NCI-H1417 (cell line): ENCODE results near the gene MICALL1.

Source experiments
- DNase-seq, 3 experiments: peaks; one replicate each; lab custom pipeline; 2025; lab: John Stamatoyannopoulos, UW

MICALL1 gene

DNA sequence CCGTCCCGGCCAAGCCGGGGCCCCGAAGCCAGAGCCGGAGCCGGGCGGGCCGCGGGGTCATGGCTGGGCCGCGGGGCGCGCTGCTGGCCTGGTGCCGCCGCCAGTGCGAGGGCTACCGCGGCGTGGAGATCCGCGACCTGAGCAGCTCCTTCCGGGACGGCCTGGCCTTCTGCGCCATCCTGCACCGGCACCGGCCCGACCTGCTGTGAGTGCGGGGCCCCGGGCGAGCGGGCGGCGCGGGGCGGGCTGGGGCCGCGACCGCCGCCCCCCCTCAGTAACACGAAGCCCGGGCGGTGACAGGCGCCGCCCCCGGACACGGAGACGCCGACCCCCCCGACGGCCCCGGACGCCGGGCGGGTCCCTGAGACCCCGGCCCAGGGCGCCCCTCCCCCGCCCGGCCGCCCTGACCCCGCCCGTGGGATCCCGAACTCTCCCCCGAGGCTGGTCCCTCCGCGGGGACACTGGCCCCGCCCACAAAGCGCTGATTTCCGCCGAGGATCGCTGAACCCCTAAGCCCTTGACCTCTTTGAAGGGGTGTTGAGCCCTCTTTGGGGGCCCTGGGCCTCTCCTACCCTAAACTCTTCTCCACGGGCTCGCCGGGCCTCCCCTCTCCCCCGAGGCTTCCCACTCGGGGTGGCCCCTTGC, 389 bp downstream of the MICALL1 start:
- no peak for DNase-seq

DNA sequence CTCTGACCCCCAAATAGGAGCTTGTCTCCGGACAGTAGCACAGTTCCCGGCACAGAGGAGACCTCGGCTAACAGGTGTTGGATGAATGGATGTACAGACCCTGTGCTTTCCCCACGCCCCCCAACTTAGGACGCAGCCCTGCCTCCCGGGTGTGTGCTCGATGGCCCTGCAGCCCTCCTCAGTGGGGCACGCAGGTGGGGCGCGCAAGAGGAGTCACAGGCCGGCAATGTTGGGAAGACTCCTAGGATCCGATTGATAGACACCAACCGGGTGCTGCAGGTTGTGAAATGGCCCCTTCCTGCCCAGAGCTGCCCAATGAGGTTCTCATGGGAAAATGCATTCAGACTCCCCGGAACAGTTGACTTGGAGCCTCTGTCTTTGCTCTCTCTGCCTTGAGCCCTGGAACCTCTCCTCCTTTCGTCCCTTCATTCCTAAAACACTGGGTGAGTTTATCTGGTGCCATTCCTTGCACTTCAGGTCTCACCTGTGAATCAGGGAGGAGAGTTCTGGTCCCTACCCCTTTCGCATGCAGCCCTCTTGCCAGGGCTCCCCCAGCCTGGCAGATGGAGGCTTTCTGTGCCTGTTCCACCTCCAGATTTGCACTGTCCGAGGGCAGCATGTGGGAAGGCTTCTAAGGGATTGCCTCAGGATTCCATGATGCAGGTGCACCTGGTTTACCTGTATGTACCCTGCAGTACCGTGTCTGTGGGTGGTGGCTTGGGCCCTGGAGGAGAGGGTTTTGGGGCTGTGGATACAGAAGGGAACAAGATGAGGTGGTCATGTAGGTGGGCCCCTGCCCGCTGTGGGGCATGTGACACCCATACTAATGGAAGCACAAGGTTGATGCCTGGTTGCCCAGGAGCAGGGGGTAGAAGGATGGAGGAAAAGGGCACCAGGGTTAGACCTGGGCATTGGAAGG, 1.2 kb downstream of the MICALL1 start:
- no peak for DNase-seq

DNA sequence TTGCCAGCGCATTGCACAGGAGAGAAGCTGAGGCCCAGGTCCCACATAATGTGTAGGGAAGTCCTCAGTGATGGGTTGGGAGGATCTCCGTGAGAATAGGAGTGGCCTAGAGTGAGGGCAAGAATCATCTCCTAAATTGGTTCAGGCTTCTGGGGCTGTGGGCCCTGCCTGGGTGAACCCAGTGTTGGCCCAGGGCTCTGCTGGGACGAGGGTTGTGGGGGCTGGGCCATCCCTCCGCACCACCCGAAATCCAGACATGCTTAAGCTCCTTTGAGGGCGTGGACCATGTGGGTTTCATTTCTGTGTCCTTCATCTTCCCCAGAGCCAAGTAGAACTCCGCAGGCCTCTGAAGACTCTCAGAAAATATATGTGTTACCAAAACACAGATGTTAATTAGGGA, 3.7 kb downstream of the MICALL1 start:
- no peak for DNase-seq

DNA sequence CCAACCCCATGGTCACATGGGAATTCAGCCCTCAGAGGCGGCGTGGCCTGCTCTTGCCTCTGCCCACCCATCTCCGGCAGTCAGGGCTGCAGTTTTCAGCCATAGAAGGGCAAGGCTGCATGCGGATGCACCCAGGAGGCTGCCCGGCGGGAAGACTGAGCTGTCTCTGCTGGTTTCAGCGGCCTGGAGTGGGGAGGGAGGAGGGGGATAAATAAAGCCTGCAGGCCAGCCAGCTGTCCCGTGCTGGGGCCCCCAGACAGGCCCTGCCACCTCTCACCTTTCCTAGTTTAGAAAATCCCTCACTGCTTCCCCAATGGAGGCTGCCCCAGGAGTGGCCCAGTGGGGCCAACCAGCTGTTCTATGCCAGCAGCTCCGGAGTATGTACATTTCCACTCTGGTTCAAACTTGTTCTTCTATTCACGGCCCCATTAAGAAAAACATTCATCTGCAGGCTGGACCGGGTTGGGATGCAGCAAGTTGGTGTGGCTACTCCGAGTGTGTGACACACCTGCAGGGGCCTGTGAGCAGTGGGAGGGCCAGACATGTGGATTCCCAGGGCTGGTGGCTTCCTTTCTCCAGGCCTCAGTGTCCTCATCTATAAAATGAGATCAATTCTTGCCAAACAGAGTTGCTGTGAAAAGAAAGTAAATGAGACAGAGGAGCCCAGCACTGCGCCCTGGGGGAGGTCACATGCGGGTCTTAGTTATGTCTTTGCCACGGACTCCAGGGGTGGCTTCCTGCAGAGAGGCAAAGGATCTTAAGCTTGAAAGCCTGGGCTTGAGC, 5.0 kb downstream of the MICALL1 start:
- DNase-seq: no peak

DNA sequence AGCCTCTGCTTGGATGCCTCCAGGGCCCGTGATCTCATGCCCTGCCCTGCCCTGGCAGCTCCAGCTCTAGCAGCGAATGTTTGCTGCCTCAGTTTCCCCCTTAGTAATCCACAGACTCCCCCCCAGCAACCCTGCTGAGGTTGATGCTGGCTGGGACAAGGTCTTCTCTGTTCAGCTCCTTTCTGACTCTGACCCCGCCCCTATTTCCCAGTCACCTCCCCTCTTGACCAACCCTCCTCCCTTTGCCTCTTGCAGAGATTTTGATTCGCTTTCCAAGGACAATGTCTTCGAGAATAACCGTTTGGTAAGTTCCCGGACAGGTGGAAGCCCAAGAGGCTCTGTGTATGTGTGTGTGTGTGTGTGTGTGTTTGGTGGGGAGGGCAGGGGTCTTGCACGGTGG, 5.6 kb downstream of the MICALL1 start:
- no peak for DNase-seq

DNA sequence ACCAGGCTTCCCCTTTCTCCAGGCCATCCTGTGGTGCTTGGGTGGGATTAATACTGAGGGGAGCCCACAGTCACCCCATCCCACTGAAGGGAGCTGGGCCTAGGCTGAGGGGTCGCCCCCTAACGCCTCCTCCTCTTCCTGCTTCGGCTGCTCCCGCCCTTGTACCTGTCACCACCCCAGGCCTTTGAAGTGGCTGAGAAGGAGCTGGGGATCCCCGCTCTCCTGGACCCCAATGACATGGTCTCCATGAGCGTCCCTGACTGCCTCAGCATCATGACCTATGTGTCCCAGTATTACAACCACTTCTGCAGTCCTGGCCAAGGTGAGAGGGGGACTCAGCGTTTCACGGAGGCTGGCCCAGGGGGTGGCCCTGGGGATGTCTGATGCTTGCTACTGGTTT, 6.1 kb downstream of the MICALL1 start:
- DNase-seq: no peak

DNA sequence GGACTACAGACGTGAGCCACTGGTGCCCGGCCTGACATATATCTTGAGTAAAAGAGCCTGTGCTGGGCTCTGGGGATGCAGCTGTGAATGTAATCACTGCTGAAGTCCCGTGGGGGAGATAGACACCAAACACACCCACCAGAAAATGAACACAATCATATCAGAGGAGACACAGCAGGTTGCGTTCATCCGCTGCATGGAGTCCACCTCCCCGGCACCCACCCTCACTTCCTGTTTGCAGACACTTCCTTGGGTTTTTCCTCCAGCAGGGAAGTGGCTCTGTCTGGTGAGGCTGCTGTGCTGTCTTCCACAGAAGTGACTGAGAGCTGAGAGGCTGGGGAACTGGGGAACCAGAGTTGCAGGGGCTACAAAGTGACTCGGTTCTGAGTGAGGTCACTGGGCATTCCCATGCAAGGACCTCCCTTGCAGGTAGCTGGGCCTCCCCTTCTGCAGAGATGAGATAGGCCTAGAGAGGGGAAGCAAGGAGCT, 7.2 kb downstream of the MICALL1 start:
- DNase-seq: no peak

DNA sequence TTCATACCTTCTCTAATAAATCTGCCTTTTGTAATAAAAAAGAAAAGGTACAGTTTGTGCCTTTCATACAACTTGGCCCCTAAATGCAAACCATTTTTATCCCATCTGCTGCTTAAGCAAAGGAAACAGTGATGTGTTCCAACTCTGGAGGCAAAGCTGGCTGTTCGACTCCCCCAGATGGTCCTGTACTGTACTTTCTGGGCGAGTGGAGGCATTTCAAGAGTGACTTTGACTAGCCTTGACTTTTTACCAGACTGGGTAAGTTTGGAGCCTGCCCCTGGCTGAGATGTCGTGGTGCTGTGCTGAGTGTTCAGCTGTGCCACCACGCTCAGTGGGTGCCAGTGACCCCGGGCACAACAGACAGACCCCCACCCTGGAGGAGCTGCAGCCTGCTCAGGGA, 10.2 kb downstream of the MICALL1 start:
- DNase-seq: no peak

DNA sequence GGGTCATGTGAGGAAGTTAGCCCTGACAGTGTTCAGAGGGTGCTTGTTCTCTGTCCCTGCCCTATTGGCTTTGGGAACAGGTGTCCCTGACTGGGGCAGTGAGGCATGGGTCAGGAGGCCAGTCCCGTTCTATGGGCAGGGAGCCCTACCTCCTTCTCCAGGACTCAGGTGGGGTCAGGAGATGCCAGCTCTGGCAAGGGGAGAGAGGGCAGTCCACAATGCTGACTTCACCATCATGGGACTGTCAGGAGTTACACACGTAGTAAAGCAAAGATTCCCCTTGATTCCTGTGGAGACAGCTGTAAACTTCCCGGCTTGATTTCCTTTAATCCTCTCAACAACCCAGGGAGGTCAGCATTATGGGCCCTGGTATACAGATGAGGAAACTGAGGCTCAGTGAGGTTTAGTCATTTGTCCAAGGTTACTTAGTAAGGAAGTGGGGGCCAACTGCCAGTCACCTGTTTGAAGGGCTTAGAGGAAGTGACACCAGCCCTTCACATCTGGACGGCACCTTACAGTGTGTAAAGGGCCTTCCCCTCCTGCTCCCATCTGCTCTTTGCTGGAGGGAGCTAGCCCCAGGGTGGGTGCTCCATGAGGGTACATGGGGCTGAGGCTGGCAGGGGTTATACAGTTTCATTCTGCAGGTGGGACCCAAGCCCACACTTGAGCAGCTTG, 11.9 kb downstream of the MICALL1 start:
- DNase-seq: no peak

DNA sequence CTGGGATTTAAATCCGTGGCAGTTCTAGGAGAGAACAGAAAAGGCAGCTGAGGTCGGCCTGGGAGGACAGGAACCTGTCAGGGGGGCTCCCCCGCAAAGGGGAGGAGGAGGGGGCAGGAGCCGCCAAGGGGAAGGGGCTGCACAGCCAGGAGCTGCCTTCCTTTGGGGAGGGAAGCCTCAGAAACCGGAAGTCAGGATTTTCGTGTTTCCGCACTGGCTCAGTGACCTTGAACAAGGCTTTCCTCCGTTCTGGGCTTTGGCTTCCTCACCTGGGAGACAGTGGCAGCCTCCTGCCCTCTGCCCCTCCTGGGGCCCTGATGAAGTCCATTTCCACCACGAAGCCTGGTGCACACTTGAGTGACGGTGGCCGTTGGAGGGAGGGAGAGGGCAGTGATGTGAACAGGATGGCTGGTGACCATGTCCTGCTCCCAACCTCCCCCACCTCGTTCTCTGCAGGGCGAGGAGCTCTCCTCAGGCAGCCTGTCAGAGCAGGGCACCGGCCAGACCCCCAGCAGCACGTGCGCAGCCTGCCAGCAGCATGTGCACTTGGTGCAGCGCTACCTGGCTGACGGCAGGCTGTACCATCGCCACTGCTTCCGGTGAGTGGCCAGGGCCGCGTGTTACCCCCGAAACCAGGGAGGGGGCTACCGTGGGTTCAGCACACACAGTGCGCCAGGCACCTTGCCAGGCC, 12.6 kb downstream of the MICALL1 start:
- no peak for DNase-seq

DNA sequence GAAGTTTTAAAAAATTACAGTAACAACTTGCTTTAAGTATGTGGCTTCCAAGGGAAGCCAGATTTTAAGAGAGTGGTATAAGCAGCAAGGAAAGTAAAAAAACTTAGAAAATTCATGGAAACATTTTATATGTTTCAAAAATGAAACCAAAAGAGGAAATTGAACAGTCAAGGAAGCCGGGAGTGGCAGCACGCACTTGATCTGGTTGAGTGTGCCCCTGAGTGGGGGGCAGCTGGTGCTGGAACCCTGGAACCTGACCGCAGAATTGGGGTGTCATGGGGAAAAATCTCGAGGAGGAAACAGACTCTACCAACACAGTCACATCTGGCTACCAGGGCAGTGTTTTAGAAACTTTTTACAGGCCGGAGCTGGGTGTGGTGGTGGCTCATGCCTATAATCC, 14.0 kb downstream of the MICALL1 start:
- DNase-seq: no peak

DNA sequence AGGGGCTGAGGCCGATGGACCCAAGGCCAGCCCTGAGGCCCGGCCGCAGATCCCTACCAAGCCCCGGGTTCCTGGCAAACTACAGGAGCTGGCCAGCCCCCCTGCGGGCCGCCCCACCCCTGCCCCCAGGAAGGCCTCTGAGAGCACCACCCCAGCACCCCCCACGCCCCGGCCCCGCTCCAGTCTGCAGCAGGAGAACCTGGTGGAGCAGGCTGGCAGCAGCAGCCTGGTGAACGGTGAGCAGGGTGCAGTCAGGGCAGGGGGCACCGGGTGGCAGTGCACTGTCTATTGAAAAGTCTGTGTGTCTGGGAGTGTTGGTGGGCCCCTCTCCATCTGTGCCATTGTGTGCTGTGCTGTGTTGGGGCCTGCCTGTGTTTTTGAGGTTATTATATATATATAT, 16.1 kb downstream of the MICALL1 start:
- no peak for DNase-seq

DNA sequence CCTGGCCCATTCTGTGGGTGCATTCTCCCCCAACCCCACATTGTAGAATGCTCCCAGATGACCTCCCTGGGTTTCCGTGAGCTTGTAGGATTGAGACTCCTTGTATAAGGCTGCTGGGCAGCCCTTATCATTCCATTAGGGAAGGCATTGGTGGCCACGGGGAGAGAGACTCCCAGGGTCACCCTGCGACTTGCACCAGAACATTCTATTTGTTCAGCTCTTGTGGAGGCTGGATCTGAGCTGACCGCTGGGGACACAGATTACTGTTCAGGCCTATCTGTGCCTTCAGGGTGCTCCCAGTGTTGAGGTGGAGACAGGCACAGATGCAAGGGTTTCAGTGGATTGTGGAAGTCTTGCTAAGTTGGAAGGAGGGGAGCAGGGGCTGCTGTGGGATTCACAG, 17.8 kb downstream of the MICALL1 start:
- DNase-seq: no peak

DNA sequence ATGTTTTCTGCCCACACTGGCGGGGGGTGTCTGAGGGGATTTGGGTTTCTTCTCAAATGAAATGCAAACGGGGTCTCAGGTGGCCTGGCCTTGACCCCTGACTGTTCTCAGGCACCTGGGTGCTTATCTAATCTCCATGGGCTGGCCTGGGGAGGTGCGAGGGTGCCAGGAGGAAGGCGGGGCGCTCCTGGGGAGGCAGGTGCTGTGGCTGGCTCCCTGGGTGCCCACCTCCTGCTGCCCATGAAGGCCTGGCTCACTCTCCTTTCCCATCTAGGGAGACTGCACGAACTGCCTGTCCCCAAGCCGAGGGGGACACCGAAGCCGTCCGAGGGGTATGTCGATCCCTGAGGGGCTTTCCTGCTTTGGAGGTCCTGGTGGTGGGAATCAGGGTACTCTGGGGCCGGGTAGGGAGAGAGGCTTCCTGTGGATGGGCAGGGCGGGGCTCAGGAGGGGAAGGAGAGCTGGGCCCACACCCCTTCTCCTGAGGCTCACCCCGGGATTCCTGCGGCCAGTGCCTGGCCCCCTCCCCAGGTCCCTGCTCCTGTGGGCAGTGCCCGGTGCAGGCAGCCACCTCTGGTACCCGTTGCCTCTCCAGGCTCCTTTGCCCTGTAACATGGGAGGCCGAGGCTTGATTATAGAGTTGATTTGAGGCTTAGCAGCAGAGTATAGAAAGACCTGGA, 18.4 kb downstream of the MICALL1 start:
- no peak for DNase-seq

DNA sequence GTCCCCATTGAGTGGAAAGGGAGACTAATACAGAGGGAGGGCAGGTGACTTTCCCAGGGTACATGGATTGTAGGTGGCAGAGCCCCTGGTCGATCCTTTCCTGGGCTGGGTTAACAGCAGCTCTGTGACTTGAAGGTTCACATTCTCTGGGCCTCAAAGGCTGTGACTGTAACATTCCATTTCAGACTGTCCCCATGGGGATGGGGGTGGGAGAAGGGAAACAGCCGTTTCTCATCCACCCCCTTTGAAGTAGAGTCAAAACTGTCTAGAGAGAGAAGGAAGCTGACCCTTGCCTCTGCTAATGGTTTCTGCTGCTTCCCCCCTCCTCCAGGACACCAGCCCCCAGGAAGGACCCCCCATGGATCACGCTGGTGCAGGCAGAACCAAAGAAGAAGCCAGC, 19.2 kb downstream of the MICALL1 start:
- no peak for DNase-seq

DNA sequence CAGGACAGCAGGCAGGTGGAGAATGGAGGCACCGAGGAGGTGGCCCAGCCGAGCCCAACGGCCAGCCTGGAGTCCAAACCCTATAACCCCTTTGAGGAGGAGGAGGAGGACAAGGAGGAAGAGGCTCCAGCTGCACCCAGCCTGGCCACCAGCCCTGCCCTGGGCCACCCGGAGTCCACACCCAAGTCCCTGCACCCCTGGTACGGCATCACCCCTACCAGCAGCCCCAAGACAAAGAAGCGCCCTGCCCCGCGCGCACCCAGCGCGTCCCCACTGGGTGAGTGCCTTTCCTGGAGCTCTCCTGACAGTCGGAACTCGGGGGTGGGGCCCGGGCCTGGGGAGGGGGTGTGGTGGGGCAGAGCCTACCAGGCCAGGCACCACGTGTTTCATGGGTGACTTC, 19.7 kb downstream of the MICALL1 start:
- DNase-seq: no peak

DNA sequence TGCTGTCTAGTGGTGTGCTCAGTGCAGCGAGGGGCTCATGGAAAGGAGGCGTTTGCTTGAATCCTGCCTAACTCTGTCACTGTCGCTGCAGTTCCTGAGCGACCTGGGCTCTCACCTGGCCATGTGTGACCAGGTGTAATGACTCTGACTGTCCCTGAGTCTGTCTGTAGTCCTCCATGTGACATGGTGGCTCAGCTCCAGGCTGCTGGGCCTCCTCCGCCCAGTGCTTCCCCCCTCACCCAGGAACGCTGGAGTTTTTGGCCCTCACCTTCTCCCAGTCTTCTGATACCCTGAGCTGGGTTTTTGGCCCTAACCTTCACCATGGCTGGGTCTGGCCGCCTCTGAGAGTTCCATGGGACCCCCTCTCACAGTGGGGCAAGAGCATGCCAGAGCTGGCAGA, 20.3 kb downstream of the MICALL1 start:
- DNase-seq: no peak

DNA sequence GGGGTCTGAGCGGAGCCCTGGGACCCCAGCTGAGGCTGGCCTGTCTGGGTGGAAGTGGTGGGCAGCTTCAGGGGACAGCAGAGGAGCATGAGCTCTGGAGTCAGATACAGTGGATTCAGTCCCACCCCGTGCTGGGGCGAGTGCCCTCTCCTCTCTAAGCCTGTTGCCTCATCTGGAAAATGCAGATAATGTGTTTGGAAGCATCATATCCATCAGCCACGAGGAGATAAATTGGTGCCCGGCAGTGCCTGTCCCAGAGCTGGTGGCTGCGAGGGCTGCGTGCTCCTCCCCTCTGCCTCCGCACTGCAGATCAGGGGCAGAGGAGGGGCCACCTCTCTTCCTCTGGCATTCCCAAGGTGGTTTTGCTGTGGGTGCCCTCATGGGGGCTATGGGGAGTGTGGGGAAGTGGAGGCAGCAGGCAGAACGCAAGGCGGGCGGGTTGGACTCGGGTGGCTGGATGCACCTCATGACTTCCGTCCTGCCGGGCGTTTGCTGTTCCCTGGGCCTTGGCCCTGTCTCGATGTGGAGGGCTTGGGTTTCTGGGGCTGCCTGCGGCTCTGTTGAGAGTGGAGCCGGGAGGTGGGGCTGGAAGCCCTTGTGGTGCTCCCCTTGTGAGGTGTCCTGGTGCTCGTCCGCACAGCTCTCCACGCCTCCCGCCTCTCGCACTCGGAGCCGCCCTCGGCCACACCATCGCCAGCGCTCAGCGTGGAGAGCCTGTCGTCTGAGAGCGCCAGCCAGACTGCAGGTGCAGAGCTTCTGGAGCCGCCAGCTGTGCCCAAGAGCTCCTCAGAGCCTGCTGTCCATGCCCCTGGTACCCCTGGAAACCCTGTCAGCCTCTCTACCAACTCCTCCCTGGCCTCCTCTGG, 20.9 kb downstream of the MICALL1 start:
- DNase-seq: no peak

DNA sequence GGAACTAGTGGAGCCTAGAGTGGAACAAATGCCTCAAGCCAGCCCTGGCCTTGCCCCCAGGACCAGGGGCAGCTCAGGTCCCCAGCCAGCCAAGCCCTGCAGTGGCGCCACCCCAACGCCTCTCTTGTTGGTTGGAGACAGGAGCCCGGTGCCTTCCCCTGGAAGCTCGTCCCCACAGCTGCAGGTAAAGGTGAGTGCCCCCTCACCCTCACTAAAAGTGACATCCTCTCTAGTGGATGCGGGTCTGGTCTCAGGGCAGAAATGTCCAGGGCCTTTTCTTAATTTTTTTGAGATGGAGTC, 21.5 kb downstream of the MICALL1 start:
- DNase-seq: no peak

DNA sequence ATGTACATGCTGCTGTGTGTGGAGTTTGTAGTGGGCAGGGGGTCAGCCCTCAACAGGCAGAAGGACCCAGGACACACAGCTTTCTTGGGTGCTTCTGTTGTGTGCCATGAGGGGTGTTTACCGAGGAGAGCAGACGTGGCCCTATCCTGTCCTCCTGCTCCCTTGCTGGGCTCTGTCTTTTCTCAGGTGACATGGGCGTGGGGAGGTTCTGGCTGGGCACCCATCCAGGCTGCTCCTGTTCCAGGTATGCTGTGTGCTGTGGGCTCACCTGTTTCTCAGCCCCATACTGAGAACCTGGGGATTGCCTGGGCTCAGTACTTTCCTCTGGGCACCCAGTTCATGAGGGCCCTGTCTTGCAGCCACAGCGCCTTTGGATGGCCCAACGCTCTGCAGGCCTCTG, 23.3 kb downstream of the MICALL1 start:
- no peak for DNase-seq
